Measurements from ENCODE around the gene COL16A1.

COL16A1 gene

DNA sequence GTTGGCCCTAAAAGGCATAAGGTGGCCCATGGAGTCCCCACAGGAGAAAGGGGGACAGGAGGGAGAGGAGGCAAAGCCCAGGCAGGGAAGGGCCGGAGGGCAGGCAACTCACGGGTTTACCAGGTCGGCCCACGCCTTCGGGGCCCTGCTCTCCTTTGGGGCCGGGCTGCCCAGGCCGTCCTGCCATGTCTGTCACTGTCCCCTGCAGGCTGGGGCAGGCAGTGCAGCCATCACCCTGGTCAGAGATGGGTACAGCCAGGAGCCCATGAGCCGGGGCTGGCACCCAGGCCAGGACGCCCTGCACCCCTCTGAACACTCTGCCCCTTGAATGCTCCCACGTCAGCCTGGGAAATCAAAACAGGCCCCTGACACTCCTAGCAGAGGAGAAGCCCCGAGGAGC is 19.8 kb downstream of the COL16A1 start:
- DNase-seq: peak; percentile 39

DNA sequence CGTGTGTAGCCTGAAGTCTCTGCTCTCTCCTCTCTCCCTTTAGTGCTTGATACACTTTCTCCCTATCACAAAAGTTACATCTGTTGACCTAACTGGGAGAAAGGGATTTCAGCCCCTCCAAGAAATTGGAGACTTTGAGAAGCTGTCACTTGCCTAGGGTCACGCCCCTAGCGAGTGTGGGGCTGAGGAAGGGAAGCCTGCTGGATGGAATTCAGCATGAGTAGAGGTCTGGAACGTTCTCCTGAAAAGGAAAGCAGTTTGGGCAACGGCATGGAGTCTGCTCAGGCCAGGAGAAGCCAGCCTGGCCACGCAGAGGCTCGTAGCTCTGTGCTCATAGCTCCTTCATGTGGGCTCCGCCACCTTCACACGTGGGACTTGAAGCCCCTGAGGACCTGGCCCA is 22.4 kb downstream of the COL16A1 start:
- no peak for DNase-seq

DNA sequence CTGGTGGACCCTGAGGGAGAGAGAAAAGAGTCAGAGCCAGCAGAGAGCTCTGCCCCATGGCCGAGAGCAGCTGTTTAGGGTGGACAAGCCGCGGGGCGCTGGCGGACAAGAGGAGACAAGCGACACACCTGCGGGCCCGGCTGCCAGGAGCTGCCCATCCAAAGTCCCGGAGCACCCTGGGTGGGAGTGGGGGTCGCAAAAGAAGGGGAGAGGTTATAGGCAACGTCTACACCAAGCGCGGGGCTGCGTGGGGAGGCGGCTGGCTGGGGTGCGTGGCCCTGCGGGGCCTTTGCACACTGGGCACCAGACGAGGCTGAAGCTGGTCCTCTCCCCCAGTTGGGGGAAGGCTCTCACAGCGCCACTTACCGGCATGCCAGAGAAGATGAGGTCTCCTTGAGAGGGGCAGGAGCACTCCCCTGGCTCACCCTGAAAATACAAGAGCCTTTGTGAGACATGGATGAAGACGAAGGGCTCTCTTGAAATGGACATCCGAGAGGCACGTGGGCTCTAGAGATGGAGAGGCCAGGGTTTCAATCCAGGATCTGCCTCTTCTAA is 24.1 kb downstream of the COL16A1 start:
- no peak for DNase-seq

DNA sequence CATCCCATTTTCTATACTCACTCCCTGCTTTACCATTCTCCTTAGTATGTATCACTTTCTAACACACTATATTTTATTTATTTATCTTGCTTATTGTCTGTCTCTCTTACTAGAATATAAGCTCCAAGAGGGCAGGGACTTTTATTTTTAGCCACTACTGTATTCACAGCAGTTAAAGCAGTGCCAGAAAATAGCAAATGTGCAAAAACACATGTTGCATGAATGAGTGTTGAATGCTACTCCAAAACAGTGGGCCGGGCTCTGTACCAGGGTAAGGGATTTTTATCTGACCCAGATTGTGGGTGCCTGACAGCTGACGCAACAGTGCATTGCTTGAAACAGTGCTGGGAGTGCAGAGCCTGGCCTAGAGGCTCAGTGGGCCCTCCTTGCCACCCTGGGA is 24.7 kb downstream of the COL16A1 start:
- DNase-seq: no peak

DNA sequence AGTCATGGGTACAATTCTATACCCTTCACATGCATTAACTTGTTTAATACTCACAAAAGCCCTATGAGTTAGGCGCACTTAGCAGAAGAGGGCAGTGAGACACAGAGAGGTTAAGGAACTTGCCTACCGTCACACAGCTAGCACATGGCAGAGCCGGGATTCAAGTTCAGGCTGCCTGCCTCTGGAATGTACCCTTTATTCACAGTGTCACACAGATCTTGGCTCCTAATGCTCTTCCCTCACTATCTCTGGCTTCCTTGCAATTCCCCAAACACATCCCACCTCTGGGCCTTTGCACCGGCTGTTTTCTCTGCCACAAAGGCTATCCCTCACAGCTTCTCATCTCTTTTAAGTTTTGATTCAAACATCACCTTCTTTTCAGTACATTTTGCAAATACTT is 25.1 kb downstream of the COL16A1 start:
- no peak for DNase-seq

DNA sequence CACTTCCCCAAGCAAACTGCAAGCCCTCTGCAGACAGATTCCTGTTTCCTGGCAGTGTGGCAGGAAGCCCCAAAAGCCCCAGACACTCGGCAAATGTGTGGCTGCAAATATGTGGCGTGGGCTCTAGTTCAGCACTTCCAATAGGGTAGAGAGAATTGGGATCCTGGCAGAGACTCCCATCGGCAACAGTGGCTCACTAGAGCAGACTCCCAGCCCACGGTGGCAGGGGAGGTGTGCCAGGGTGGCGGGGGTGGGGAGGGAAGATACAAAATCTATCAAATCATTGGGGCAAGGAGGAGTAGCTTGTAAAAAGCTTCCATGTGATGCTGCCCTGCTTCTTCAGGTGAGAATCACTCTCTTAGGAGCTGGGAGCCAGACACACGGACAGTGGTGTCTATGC is 25.9 kb downstream of the COL16A1 start:
- DNase-seq: no peak

DNA sequence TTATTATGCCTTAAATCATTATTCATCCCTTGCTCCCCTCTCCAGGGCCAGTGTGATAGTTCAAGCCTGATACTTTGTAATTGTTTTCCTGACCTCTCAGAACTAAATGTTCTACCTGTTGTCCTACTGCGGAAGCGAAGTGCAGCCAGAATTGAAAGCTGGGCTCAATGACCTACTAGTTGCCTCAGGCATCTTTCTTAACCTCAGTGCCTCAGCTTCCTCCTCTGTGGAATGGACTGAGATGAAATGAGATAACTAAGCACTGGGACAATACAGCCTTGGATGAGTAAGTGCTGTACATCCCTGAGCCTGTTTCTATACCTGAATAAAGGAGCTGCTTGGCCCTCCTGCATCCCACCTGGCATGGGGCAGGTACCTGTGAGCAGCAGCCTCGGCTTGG is 26.4 kb downstream of the COL16A1 start:
- no peak for DNase-seq

DNA sequence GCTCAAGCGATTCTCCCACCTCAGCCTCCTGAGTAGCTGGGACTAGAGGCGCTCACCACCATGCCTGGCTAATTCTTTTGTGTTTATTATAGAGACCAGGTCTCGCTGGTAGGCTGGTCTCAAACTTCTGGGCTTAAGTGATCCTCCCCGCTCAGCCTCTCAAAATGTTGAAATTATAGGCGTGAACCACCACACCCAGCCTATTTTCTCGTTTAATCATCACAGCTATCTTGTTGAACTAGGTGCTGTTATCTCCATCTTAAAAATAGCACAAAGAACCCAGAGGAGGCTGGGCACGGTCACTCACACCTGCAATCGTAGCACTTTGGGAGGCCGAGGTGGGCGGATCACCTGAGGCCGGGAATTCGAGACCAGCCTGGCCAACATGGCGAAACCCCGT is 28.1 kb downstream of the COL16A1 start:
- no peak for DNase-seq

DNA sequence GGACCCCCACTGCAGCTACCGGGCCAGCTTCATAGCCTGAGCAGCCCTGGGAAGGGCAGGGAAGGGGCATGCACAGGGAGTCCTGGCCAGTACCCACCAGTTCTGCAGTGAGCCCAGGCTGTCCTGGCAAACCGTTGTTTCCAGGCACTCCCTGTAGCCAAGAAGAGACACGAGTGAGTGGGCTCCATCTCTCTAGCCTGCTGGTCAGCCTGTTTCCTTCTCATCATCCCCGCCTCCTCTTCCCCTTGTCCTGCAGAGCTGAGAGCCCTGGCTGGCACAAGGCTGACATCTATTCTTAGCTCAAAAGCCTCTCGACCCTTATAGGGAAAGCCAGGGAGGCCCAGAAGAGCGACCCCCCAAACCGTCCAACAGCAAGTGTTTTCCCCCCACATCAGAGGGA is 28.7 kb downstream of the COL16A1 start:
- DNase-seq: no peak

DNA sequence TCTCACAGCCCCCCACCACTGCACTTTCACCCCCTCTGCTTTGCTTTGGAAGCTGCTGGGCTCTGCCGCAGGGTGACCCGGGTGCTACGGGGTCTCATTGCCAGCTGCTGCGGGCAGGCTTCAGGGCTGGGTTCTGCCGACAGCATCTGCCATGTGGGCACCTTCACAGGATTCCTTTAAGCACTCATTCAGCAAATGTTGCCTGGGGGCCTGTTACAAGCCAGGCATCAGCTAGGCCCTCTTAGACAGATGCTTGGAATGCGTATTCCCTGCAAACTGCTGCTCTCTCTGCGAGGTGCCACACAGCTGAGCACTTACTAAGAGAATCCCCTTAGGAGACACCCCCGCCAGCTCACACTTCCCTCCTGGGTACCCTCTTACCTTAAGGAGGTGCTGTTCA is 29.2 kb downstream of the COL16A1 start:
- DNase-seq: no peak

DNA sequence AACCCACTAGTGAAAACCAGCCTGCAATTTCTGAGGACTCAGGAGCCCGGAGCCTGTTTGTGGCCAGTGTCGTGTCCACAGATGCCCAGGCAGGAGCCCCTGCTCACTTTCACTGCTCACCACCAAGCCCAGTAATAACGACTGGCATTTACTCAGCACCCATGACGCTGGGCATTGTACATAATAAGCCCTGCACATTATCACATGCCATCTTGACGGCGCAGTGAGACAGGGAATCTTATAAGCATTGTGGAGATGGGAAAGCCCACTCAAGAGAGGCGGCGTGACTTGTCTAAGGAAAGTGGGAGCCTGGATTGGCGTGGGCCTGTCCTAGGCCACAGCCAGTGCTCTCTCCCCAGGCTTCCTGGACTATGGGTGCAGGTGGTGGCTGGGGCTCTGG is 30.4 kb downstream of the COL16A1 start:
- no peak for DNase-seq

DNA sequence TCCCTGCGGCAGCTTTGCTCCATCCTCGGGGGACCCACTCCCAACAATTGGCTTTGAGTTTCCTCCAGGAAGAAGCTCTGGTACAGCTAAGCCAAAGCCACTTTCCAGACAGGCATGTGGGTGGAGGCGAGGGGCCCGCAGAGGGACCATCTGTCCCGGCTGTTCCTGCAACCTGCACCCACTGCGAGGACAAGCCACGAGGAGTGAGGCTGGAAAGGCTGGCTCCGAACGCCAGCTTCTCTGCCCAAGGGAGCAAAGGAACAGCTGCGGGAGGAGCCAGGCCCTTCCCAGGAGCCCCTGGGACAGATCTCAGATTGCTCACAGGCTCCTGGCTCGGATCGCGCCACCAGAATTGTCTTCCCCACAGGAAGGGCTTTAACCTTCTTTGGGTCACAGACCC is 30.8 kb downstream of the COL16A1 start:
- no peak for DNase-seq

DNA sequence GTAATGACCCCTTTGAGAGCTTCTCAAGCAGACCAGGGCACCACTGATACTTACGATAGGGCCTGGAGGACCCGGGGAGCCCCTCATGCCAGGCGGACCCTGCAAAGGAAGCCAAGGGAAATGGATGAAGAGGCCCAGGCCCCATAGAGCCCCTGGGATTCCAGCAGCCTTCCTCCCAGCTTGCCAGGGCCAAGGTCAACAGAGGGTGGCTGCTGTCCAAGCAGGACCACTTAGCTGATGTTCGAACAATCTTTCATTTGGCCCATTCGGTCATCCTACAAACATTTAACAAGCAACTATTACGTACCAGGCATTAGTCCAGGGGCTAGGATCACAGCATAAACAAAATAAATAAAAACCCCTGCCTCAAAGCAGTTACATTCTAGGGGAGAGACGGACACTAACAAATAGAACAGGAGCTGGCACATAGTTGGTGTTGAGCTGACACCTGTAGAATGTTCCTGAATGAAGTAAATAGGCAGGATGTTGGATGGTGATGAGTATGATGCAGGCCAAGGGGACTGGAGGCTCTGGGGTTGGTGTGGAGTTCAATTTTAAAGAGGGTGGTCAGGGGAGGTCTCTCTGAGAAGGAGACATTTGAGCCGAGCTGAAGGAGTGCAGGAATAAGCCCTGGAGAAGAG is 32.1 kb downstream of the COL16A1 start:
- no peak for DNase-seq

DNA sequence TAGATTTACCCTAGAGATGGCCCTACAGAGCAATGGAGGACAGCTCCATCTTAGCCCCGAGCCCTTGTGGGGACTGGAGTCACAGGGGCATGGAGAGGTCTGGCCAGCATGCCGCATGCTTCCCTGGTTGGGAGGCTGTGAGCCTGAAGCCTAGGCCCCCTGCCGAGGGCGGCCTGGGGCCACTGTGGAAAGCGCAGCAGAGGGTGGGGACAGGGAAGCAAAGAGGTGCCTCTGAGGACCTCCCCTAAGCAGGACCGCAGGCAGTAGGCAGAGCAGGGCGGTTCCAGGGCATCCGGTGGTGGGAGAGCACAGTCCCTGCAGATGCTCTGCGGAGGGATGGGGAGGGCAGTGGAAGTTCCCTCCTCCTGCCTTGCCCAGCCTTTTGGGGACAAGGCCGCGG is 32.7 kb downstream of the COL16A1 start:
- no peak for DNase-seq

DNA sequence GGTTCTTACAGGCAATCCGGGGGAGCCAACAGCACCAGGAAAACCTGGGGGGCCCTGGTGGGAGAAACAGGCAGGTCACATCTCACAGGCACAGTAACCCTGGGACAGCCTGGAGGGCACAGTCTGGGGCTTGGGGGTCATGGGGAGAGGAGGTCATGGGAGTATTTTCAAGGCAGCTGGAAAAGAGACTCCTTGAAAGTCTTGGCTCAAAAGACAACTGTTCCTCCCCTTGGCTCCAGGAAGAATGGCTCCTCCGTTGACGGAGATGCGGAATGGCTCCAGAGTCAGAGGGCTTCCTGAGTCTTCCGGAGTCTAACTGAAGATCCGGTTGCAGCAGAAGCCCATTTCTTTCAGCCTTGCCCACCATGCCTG is 33.2 kb downstream of the COL16A1 start:
- DNase-seq: no peak

DNA sequence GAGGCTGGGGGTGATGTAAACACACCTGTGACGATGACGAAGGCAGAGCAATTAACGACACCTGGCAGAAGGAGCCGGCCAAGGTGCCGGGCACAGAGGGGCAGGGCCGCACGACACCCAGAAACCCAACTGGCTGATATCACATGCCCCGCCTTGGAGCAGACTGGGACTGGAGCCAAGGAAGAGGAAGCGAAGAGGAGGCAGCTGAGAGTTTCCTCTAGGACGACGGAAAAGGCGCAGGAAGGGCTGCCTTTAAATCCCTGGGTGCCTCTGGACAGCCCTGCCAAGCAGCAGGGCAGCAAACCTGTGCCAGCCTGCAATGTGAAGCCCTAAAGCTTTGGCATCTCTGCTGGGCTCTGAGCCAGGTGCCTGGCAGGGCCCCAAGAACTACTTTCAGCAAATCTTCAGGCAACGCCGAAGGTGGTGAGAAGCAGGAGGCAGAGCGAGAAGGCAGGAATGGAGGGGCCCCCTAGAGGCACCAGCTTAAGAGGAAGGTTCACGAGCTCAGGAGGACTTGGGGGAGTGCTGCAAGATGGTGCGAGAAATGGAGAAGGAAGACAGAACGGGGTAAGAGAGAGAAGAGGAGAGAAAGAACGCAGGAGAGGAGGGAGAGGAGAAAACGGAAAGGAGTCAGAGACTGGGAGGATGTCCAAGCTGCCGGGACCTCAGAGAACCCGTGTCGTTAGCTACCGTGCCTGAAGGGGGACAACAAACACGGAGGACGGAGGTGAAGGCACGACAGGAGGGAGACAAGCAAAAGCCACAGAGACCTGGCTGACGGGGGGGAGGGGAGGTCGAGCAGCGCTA is 33.8 kb downstream of the COL16A1 start:
- peak; percentile 19 for DNase-seq

DNA sequence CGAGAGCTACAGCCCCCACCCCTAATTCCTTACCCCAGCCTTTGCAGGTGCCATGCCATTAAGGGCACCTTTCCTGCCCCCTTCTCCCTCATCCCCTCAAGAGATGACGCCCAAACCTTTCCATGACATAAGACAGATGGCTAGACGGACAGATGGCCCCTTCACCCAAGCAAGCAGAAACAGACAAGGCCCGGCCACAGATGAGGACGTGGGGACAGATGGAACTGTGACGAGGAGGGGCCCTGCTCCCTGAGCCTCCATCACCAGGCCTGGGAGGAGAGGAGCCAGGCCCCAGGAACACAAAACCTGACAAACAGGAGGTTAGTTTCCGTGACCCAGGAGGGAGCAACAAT is 34.4 kb downstream of the COL16A1 start:
- DNase-seq: no peak

DNA sequence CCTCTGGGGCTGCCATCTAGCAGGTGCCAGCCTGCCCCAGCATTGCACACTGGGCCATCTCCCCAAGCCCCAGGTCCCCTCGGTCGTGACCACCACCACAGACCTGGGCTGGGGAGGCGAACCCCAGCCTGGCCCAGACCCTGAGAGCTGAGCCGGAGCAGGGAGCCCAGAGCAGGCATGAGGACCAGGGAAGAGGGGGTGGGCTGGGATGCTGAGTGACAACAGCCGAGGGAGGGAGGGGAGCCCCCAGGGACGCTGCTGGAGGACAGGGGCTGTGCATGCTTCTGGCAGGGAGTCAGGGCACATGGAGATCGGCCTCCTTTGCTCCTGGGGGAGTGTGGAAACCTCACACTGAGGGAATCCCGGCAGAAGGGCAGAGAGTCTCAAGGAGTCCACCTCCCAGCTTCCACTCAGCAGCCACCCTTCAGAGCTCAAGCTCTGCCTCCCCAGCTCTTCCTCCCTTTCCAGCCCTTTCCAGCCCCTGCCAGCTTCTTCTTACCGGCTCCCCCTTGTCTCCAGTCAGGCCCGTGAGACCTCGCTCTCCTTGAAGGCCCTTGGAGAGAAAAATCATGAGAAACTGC is 35.4 kb downstream of the COL16A1 start:
- no peak for DNase-seq

DNA sequence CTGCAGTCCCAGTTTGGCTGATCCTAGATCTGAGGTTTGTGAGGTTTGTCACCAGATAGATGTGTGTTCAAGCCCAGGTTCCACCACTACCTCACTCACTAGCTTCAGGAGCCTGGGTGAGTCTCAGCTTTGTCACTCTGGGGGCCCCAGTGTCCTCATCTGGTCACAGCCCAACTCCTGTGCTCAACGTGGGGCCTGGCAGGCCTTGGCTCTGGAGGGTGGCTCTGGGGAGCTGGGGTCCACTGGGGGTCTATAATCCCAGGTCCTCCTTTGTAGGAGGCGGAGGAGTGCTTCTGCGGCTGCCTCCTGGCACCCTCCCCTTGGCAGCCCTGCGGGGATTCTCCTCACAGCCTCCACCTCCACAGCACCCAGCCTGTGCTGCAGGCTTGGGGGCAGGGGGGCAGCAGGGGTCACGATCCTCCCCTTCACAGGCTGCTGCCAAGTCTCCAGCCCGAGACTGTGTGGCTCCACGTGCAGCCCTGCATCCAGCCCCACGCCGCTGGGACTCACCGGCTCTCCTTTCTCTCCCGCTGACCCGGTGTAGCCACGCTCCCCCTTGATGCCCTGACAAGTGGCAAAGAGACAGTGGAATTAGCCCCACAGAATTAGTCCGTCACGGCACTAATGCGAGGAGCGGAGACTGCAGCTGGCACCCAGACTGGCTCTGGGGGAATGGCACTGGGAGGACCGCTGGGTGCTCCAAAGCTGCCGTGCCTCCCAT is 36.6 kb downstream of the COL16A1 start:
- no peak for DNase-seq

DNA sequence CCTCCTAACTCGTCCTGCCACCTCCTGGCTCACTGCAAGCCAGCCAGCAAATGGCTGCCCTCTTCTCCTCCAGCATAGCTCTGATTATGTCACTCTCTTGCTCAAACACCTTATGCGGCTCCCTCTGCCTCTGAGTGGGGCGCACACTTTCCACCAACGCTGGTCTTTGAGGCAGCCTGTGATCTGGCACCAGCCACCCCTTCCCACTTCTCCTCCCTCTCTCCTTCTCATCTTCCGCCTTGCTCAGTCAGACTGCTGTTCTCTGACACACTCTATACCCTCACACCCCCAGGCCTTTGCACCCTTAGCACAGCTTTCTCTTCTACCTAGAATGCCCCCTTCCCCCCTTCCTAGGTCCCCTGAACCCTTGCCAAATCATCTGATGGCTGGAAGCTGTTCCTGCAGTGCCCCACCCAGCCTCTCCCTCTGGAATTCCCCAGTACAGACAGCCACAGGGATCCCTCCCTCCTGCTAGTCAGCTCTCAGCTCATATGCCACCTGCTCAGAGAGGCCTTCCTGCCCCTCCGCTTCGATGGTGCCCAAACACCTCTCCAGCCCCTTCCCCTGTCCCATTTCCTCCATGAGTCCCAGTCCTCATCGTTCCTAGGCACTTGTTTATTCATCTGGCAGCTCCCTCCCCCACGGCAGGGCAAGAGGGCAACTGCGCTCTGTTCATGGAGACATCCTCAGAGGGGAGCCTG is 37.4 kb downstream of the COL16A1 start:
- DNase-seq: no peak

DNA sequence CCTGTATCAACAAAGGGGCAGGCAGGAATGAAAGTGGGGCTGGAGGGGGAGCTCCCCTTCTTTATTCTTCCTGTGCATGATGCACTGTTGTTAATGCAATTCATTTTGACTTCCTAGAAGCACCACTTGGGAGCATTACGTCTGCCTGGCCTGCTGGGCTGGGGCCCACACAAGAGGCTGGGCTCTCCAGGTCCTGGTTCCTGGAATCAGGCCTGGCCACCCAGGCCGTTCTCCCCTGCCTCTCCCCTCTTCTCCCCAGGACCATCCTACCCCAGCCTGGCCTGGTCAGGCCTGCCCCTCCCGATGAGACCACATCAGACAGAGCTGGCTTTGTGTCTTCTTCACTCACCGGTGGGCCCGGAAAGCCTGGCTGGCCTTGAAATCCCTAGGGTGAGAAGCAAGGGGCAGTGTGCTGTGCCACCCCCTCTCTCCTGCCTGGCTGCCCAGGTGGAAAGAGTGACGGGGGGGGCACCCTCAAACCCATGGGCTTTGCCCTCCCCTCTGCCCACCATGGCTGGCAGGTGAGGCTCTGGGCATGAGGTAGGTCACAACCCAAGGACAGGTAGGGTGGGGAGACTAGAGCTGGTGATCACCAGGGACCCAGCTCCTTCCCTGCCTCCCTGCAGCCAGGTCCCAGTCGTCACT is 38.5 kb downstream of the COL16A1 start:
- no peak for DNase-seq

DNA sequence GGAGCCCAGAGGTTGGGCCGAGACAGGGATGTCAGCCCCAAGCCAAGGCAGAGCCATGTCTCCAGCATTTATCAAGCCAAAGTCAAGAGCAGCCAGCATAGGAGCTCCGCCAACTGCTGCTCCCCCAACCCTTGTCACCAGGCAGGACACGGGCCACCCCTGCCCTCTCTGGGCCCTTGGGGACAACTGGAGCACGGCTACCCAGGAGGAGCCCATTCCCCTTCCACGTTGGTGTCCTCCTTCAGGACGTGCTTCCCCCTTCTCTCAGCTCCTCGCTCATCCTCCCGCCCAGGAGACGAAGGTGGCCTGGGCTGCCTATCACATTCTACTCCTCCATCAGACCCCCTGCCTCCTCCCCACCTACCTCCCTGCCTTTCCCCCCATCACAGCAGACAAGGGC is 39.3 kb downstream of the COL16A1 start:
- no peak for DNase-seq
